Endothelial cell of umbilical vein (primary cell): Measurements from ENCODE around the gene COL18A1. TPM values are rescaled to one million over a fixed set of nuclear protein-coding genes. Genes with fewer than 3 reads are reported as not detected.

ENCODE experiments used
- BruUV-seq: library from RNA; stranded (reverse); fragments of 400-500 nt; replicated peaks from 2 replicates; lab custom pipeline; 2021; lab: Mats Ljungman, UMichigan
- CTCF ChIA-PET: fragments of 300-600, 350-600 bp; sonication (Branson Sonifier 250); formaldehyde crosslinking; loops from one replicate; lab custom pipeline; 2021; ENCODE audit warnings: antibody characterized with exemption, inconsistent platforms; lab: Charles Lee
- POLR2A ChIA-PET: fragments of 300-600, 350-600 bp; sonication (Branson Sonifier 250); formaldehyde crosslinking; loops from one replicate; lab custom pipeline; 2021; ENCODE audit warnings: antibody characterized with exemption, inconsistent platforms; lab: Charles Lee
- DNase-seq: peaks from one replicate; pipeline ENCODE4 v3.0.0-alpha.2; 2011; ENCODE audit warnings: low read depth, low spot score
- FAIRE-seq: peaks from 2 replicates; lab custom pipeline; 2011; peaks lifted over from hg19 to GRCh38; lab: Jason Lieb, UNC
- H2AFZ ChIP-seq: 2 replicates; pipeline ENCODE4 v1.6.0; 2012; ENCODE audit warnings: low read depth, low read length, control low read depth, inconsistent platforms
- H3K27ac ChIP-seq: 2 replicates; pipeline ENCODE4 v1.5.1; 2011; ENCODE audit warnings: low read depth, mild to moderate bottlenecking, control low read depth, low read length, moderate library complexity; ENCODE audit not compliant: insufficient read depth
- H3K27me3 ChIP-seq, 2 experiments: 2 replicates each; pipeline versions ENCODE4 v1.6.0 to v1.6.1; 2011; ENCODE audit warnings: low read length in 2 of 2, mixed read lengths in 1 of 2; ENCODE audit not compliant: control insufficient read depth in 2 of 2, insufficient read depth in 2 of 2
- H3K36me3 ChIP-seq, 2 experiments: 2 replicates in 1 of 2; 3 replicates in 1 of 2; pipeline ENCODE4 v1.5.1; 2011; ENCODE audit warnings: low read length in 2 of 2, mild to moderate bottlenecking in 1 of 2, moderate library complexity in 1 of 2; ENCODE audit not compliant: control insufficient read depth in 2 of 2, insufficient read depth in 2 of 2; ENCODE audit errors: extremely low read depth in 1 of 2
- H3K4me1 ChIP-seq: 3 replicates; pipeline ENCODE4 v1.5.1; 2011; ENCODE audit warnings: mild to moderate bottlenecking, low read length; ENCODE audit not compliant: control insufficient read depth, insufficient read depth; ENCODE audit errors: extremely low read depth
- H3K4me2 ChIP-seq: 2 replicates; pipeline ENCODE4 v1.6.1; 2011; ENCODE audit warnings: low read length, control low read depth, mixed read lengths; ENCODE audit not compliant: insufficient read depth
- H3K4me3 ChIP-seq, 3 experiments: fragments of 200-600 bp in 1 of 3; sonication (generic), shearing (Covaris generic) in 1 of 3; replicated peaks in 1 of 3; 2 replicates each; pipeline ENCODE4 v1.5.1; 2011 to 2016; ENCODE audit warnings: control low read depth in 3 of 3, low read length in 3 of 3, mild to moderate bottlenecking in 2 of 3, inconsistent platforms in 1 of 3, low read depth in 1 of 3, moderate library complexity in 1 of 3; ENCODE audit not compliant: insufficient read depth in 1 of 3
- H3K79me2 ChIP-seq: 2 replicates; pipeline ENCODE4 v1.6.0; 2012; ENCODE audit warnings: low read length, inconsistent platforms; ENCODE audit not compliant: control insufficient read depth, insufficient read depth
- H3K9ac ChIP-seq: replicated peaks from 2 replicates; pipeline ENCODE3; 2011; ENCODE audit warnings: low read length, control low read depth; ENCODE audit not compliant: insufficient read depth; ENCODE audit errors: extremely low read depth
- H3K9me1 ChIP-seq: replicated peaks from 3 replicates; pipeline ENCODE4 v1.6.0; 2011; ENCODE audit warnings: mild to moderate bottlenecking, low read length; ENCODE audit not compliant: control insufficient read depth, insufficient read depth; ENCODE audit errors: extremely low read depth
- H3K9me3 ChIP-seq: replicated peaks from 2 replicates; pipeline ENCODE4 v1.5.1; 2012; ENCODE audit warnings: low read length, inconsistent platforms; ENCODE audit not compliant: control insufficient read depth, insufficient read depth
- H4K20me1 ChIP-seq: replicated peaks from 2 replicates; pipeline ENCODE3; 2011; ENCODE audit warnings: mild to moderate bottlenecking, low read length; ENCODE audit not compliant: control insufficient read depth, insufficient read depth; ENCODE audit errors: extremely low read depth
- CTCF ChIP-seq, 2 donors: IDR thresholded peaks; 1 replicate in 1 of 2; 2 replicates in 1 of 2; pipeline ENCODE4 v1.5.1; 2011; ENCODE audit warnings: low read length in 2 of 2, mild to moderate bottlenecking in 2 of 2, moderate library complexity in 2 of 2, control low read depth in 1 of 2, inconsistent platforms in 1 of 2, low read depth in 1 of 2; ENCODE audit not compliant: insufficient read depth in 1 of 2; ENCODE audit errors: extremely low read depth in 1 of 2
- EZH2 ChIP-seq: IDR thresholded peaks from 2 replicates; pipeline ENCODE4 v1.6.1; 2012; ENCODE audit warnings: borderline replicate concordance, low read depth, mild to moderate bottlenecking, moderate library complexity, low read length, inconsistent platforms; ENCODE audit not compliant: severe bottlenecking
- FOS ChIP-seq: IDR thresholded peaks from 2 replicates; pipeline ENCODE4 v1.6.1; 2011; ENCODE audit warnings: mild to moderate bottlenecking, low read length, moderate library complexity, borderline replicate concordance; ENCODE audit not compliant: insufficient read depth
- GATA2 ChIP-seq: IDR thresholded peaks from 2 replicates; pipeline ENCODE4 v1.7.0; 2011; ENCODE audit warnings: low read depth, mild to moderate bottlenecking, moderate library complexity, mixed read lengths, low read length; ENCODE audit not compliant: insufficient read length, insufficient read depth
- JUN ChIP-seq: IDR thresholded peaks from 2 replicates; pipeline ENCODE4 v1.6.1; 2011; ENCODE audit warnings: borderline replicate concordance, low read depth; ENCODE audit not compliant: insufficient read length, insufficient read depth
- MAX ChIP-seq: IDR thresholded peaks from 2 replicates; pipeline ENCODE4 v1.6.1; 2011; ENCODE audit not compliant: insufficient read depth, insufficient read length
- POLR2A ChIP-seq: IDR thresholded peaks from 2 replicates; pipeline ENCODE4 v1.6.1; 2012; ENCODE audit warnings: low read depth, mild to moderate bottlenecking, control low read depth, low read length
- dilution Hi-C: fragments of 300-500 bp; cut with MboI; formaldehyde crosslinking; loops from one replicate; pipeline ENCODE4 v1.15.0; 2019; ENCODE audit warnings: low sequenced_read_pairs; ENCODE audit not compliant: extremely low pct_ligation_motif_present
- intact Hi-C: fragments of 100-400 bp; cut with micrococcal nuclease; formaldehyde crosslinking; loops from one replicate; pipeline ENCODE4 v1.10.0; 2022
- polyA plus RNA-seq, 4 experiments: library from polyadenylated mRNA; depleted of rRNA in 3 of 4; stranded (reverse) in 3 of 4; unstranded in 1 of 4; fragments of >200 nt; gene quantifications; 2 replicates each; pipeline versions ENCODE4 v1.2.1 to v1.2.3, GENCODE V29; 2011 to 2012; ENCODE audit warnings: missing spikeins in 1 of 4
- total RNA-seq: library from RNA; stranded (reverse); gene quantifications from 2 replicates; pipeline ENCODE4 v1.2.3, GENCODE V29; 2021

COL18A1 gene
- total and polyA plus RNA-seq, 2 donors (not counting 3 experiments of a cell fraction or from before 2014, with no cell fraction given) = 198 to 252 TPM

GRCh38 chr21:45502006-45502345, 97.0 kb downstream of the COL18A1 start:
- H3K4me2 ChIP-seq = no peak overlapping the region
- H3K27me3 ChIP-seq = no peaks in the 10 kb centered on the region
- CTCF ChIA-PET = no interaction called here
- FAIRE-seq (no peak), DNase-seq (no peak)
- H4K20me1 ChIP-seq = no peaks in the 10 kb centered on the region
- no peak overlapping the region for H3K9ac ChIP-seq
- no peak for TF ChIP-seq EZH2
- TF ChIP-seq POLR2A = no peak
- no peak for TF ChIP-seq GATA2
- no peak for TF ChIP-seq CTCF (IDR thresholded peaks at IDR 0.05; ENCODE audit: extremely low read depth in 1 of 2, insufficient read depth in 1 of 2, low read depth in 1 of 2, low read length in 2 of 2)
- no peak for TF ChIP-seq JUN
- no peak for TF ChIP-seq FOS
- no peak for TF ChIP-seq MAX
- dilution Hi-C loops (no loop called here), intact Hi-C loops (no loop called here)
- no TSS peak for BruUV-seq
- no peak overlapping the region for H2AFZ ChIP-seq
- POLR2A ChIA-PET = no interaction called here
- H3K36me3 ChIP-seq = peaks cover 3 to 19% of the 10 kb centered on the region in 2 experiments
- H3K27ac ChIP-seq = no peak overlapping the region
- H3K9me1 ChIP-seq = no peaks in the 10 kb centered on the region
- no peaks in the 10 kb centered on the region for H3K79me2 ChIP-seq
- no peak overlapping the region for H3K4me3 ChIP-seq
- H3K9me3 ChIP-seq = no peaks in the 10 kb centered on the region
- no peaks in the 10 kb centered on the region for H3K4me1 ChIP-seq
